T-helper 1 cell (primary cell): ENCODE results near the gene ZBTB21.
"Not testable (repeated sequence)": the region's sequence is repeated elsewhere in the genome, so short reads cannot be mapped to it uniquely, and the experiment has no call there.

ENCODE experiments used
- DNase-seq, 5 donors: peaks; one replicate each; pipeline ENCODE4 v3.0.0-alpha.2; 2012 to 2020

ZBTB21 gene

GRCh38 chr21:41966041-41966833 lies 43.9 kb downstream of the ZBTB21 start:
- DNase-seq: no peak

GRCh38 chr21:41965461-41966013 lies 44.6 kb downstream of the ZBTB21 start:
- no peak for DNase-seq

- no peak for DNase-seq
Measured at GRCh38 chr21:41965045-41965444, 45.1 kb downstream of the ZBTB21 start.

GRCh38 chr21:41964171-41964570 lies 46.0 kb downstream of the ZBTB21 start:
- DNase-seq: no peak

GRCh38 chr21:41962425-41962966 lies 47.7 kb downstream of the ZBTB21 start:
- DNase-seq: no peak

- DNase-seq: no peak
Measured at GRCh38 chr21:41961753-41962152, 48.4 kb downstream of the ZBTB21 start.

GRCh38 chr21:41961282-41961701 lies 48.9 kb downstream of the ZBTB21 start:
- DNase-seq: no peak

- no peak for DNase-seq
Measured at GRCh38 chr21:41960386-41960785, 49.8 kb downstream of the ZBTB21 start.

GRCh38 chr21:41959697-41960096 lies 50.5 kb downstream of the ZBTB21 start:
- DNase-seq: not testable (repeated sequence)

GRCh38 chr21:41958886-41959563 lies 51.1 kb downstream of the ZBTB21 start:
- no peak for DNase-seq

- DNase-seq: no peak
Measured at GRCh38 chr21:41957991-41958766, 52.0 kb downstream of the ZBTB21 start.

GRCh38 chr21:41956926-41957729 lies 53.0 kb downstream of the ZBTB21 start:
- no peak for DNase-seq

- no peak for DNase-seq
Measured at GRCh38 chr21:41955516-41955915, 54.6 kb downstream of the ZBTB21 start.

- no peak for DNase-seq
Measured at GRCh38 chr21:41954654-41955499, 55.3 kb downstream of the ZBTB21 start.

GRCh38 chr21:41953831-41954653 lies 56.1 kb downstream of the ZBTB21 start, which contains the start of gene C2CD2:
C2CD2 (minus strand) TSS chr21:41954018; CDS start chr21:41953648, 370 bp downstream.
- DNase-seq: no peak

GRCh38 chr21:41953249-41953830 lies 56.8 kb downstream of the ZBTB21 start:
- no peak for DNase-seq

GRCh38 chr21:41952568-41953248 lies 57.5 kb downstream of the ZBTB21 start:
- DNase-seq: no peak

GRCh38 chr21:41951876-41952567 lies 58.1 kb downstream of the ZBTB21 start:
- no peak for DNase-seq
